ENCODE measurements around the gene NHP2.

Gene NHP2

DNA sequence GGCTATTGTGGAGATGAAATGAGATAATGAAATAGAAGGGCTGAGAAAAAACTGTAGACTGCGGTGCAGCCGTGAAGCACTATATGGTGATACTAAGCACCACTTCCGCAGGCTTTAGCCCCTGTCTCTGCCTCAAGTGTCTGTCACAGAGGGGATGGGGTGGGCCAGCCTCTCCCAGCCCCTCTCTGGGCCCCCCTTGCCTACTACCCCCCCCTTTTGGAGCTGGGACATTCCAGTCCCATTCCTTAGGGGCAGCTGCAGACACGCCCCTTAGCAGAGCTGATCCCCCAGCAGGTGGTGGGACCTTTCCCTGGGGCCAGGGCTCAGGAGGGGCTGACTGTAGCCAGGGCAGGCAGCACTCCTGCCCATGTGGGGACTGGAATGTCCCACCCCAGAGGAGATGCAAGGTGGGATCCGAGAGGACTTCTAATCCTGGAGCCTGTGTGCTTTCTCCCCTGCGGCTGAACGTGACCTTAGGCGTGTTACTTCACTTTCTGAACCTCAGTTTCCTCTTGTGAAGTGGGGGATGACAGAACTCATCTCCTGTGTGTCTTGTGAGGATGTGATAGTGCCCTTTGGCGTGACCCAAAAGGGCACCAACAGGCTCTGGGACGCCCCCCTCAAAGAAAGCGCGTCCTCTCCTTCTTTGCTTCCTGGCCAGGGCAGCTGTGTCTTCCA lies 38.4 kb downstream of the NHP2 start:
- in situ Hi-C loops (cut with HindIII; ENCODE audit: low sequenced_read_pairs): no loop called here

DNA sequence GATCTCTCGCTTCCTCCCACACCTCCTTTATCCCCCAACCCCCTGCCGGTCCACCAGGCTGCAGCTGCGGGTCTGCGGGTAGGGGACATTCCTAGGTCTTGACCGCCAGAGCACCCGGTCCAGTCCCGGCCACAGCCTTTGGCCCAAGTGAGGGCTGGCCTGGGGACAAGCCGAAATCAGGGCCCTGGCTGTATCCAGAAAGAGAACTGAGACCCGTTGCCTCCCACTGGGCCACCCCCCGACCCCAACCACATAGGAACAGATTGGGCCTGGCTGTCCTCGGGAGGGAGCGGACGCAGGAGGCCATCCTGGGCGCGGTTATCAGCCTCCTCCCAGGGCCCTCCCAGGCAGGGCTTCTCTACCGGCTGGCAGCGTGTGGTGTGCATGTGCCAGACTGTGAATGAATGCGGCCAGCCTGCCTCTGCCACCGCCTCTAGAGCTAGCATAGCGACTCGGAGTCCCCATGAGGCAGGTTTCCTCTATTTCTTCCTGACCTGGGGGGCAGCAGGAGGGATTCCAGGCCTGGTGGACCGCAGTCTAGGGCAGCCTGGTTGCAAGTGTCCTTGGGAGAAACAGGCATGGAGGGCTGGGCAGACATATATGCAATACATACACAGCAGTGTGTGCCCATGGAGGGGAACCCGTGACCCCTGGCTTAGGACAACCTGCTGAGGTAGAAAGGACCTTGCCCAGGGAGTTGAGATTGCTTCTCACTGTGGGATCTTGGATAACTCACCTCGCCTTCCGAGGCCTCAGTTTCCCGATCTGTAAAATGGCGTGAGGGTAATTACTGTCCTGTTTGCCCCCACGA lies 39.2 kb downstream of the NHP2 start:
- in situ Hi-C loops (cut with HindIII; ENCODE audit: low sequenced_read_pairs): no loop called here

DNA sequence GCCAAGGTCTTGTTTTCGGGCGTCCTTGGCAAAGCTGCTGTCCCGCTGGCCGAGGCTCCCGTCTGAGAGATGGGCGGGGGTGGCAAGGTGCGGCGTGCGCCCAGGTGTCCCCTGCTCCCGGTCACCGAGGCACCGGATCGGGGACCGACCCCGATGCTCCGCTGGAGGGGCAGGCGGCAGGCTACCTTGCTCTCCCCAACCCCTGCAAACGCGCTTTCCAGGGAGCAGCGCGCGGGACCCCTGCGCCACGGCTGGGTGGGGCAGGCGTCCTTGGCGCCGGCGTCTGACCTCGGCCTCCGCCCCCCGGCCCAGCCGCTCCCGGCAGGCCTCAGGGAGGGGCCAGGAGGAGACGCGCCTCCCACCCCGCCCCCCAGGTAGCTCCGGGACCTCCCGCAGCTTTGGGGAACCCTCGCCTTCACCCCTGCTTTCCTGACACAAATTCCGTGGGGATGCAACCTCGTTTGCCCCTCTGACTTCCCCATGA lies 39.8 kb downstream of the NHP2 start:
- in situ Hi-C loops (cut with HindIII; ENCODE audit: low sequenced_read_pairs): no loop called here

GRCh38 chr5:178113141-178113787 lies 40.4 kb downstream of the NHP2 start, which contains the start of gene N4BP3:
Gene N4BP3 (plus strand): TSS chr5:178113532. CDS start chr5:178119584, 6,052 bp downstream.
- in situ Hi-C loops (cut with HindIII; ENCODE audit: low sequenced_read_pairs): no loop called here

- in situ Hi-C loops (cut with HindIII; ENCODE audit: low sequenced_read_pairs): no loop called here
Observed at GRCh38 chr5:178112545-178112944, 41.1 kb downstream of the NHP2 start.

DNA sequence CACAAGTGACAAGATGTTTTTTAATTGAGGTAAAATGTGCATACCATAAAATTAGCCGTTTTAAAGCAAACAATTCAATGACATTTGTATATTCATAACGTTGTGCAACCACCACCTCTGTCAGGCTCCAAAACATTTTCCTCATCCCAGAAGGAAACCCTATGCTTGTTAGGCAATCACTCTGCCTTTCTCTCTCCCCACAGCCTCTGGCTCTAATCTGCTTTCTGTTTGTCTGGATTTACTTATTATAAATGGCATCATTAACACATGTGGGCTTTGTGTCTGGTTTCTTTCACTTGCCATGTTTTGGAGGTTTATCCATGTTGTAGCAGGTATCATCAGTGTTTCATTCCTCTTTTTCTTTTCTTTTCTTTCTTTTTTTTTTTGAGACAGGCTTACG lies 41.8 kb downstream of the NHP2 start:
- in situ Hi-C loops (cut with HindIII; ENCODE audit: low sequenced_read_pairs): no loop called here

DNA sequence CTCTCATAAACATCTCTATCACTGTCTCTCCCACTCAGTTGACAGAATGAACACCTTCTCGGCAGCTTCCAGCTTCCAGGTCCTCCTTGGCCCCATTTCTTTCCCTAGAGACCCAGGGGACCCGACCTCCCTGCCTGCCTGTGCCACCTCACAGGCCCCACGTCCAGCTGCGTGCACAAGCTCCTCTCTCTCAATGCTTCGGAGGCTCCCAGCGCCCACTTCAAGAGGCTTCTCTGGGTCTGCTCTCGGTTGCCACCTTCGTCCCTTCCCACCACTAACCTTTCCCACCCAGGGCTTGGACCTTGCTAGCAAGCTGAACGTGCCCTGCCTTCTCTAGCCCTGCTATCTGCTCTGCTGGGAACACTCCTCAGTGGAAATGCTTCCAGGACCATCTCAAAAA lies 43.2 kb downstream of the NHP2 start:
- in situ Hi-C loops (cut with HindIII; ENCODE audit: low sequenced_read_pairs): no loop called here

GRCh38 chr5:178108966-178109365 lies 44.7 kb downstream of the NHP2 start:
- in situ Hi-C loops (cut with HindIII; ENCODE audit: low sequenced_read_pairs): no loop called here

GRCh38 chr5:178108446-178108845 lies 45.2 kb downstream of the NHP2 start:
- in situ Hi-C loops (cut with HindIII; ENCODE audit: low sequenced_read_pairs): no loop called here

DNA sequence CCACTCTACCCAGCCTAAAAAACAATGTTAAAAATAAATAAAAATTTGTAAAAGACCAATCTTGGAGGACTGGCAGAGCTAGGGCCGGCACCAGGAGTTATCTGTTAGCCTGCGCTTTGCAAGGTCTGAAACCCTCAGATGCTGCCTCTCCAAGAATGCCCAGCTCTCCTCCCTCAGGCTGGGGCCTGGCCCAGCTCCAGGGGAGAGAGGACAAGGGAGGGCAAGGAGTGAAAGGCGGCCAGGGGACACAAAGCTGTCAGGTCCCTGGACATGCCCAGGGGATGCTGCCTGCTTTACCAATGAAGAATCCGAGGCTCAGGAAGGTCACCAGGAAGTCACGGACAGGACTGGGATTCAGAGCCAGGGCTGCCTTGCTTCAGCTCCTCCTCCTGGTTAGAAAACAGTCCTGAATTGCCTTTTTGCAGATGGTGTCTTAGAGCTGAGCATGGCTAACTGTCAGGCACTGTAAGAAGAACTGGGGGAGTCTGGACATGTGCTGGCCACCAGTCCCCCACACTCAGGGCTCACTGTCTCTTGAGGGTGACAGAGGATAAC lies 45.9 kb downstream of the NHP2 start:
- in situ Hi-C loops (cut with HindIII; ENCODE audit: low sequenced_read_pairs): no loop called here

- in situ Hi-C loops (cut with HindIII; ENCODE audit: low sequenced_read_pairs): no loop called here
Observed at GRCh38 chr5:178106556-178107239, 47.0 kb downstream of the NHP2 start.

GRCh38 chr5:178106086-178106485 lies 47.6 kb downstream of the NHP2 start:
- in situ Hi-C loops (cut with HindIII; ENCODE audit: low sequenced_read_pairs): no loop called here

DNA sequence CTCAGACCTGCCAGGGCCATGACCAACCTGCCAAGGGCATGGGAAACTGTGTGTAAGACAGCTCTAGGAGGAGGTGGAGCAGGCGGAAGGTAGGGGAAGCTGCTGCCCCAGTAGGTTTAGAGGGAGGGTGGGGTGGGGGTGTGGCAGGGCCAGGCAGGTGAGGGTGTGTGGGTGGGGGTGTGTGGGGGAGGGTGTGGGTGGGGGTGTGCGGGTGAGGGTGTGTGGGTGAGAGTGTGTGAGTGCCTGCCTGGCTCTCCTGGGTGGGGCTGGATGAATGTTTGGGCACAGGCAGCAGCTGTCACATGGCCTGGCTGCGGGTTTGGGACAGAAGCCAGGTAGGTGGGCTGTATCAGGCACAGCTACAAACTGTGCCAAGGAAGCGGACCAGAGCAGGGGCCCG lies 49.2 kb downstream of the NHP2 start:
- in situ Hi-C loops (cut with HindIII; ENCODE audit: low sequenced_read_pairs): no loop called here

GRCh38 chr5:178103612-178104011 lies 50.1 kb downstream of the NHP2 start:
- in situ Hi-C loops (cut with HindIII; ENCODE audit: low sequenced_read_pairs): no loop called here

All from endothelial cell of hepatic sinusoid (primary cell).